HG02588 (cell line): ENCODE measurements around the gene CCNDBP1.

ENCODE experiments used
- ATAC-seq: cut with Tn5 transposase; IDR thresholded peaks from one replicate; pipeline ENCODE4 v1.9.1; 2021; ENCODE audit warnings: mild to moderate bottlenecking, moderate library complexity; ENCODE audit not compliant: unreplicated experiment

The CCNDBP1 gene

GRCh38 chr15:43242616-43243015 lies 57.4 kb downstream of the CCNDBP1 start:
- no peak for ATAC-seq

GRCh38 chr15:43243020-43243645 lies 57.9 kb downstream of the CCNDBP1 start:
- no peak for ATAC-seq

DNA sequence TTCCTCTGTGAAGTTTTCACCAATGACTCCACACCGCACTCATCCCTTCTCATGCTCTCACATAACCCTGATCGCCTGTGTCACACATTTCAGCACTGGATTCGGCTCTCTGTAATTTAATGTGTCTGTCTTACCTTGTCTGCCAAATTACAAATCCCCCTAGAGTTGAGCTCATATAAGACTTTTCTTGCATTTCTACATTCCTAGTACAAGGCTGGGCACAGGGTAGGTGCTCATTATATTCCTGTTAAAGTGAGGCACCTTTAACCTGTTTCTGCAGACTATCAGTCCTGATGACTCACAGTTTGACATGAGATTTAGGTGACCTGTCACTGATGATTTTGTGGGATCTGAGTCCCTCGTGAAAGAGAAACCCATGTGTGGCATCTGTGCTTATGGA lies 58.9 kb downstream of the CCNDBP1 start:
- ATAC-seq: no peak

DNA sequence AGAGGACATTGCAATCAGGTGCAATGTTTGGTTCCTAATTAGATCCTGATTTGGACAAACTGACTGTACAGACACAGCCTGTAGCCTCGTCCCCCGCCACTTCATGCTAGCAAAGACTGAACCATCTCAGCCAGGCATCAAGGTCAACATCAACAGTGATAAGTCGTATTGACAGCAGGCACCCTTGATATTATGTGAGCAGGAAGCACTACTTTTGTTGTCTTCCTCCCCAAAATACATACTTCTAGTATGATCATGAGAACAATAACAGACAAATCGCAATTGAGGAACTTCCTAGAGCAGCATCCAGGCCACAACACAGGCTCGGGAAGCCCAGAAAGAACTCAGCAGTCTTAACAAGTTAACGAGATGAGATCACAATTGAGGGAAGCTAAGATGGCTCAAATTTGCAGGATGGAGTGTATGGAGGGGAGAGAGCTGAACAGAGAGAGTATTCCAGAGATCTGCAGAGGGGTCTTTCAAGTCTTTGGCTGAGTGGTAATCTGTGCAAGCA lies 61.1 kb downstream of the CCNDBP1 start:
- no peak for ATAC-seq
